ENCODE results near the gene THBS3. TPM values are rescaled to one million over a fixed set of nuclear protein-coding genes. Genes with fewer than 3 reads are reported as not detected.
"Not testable (repeated sequence)": the region's sequence is repeated elsewhere in the genome, so short reads cannot be mapped to it uniquely, and the experiment has no call there.

Gene THBS3
- total RNA-seq, 2 donors from 2014 or later: 4.1 to 9.4 TPM

- no peaks in the 10 kb centered on the region for H3K27me3 Mint-ChIP-seq
- no peaks in the 10 kb centered on the region for H3K36me3 Mint-ChIP-seq
- peak overlapping the region; percentile 97 for H3K4me3 Mint-ChIP-seq
- ATAC-seq: no peak
- H3K27ac Mint-ChIP-seq: no peak overlapping the region
- H3K4me1 Mint-ChIP-seq (ENCODE audit: low read depth in 2 of 2): peaks cover 28 to 31% of the 10 kb centered on the region in 2 donors
- no peak for DNase-seq (ENCODE audit: low spot score)
- H3K9me3 Mint-ChIP-seq: no peaks in the 10 kb centered on the region
Observed at GRCh38 chr1:155196103-155196892, 11.4 kb downstream of the THBS3 start.

- ATAC-seq (no peak), DNase-seq (ENCODE audit: low spot score) (no peak)
- Mint-ChIP-seq H3K4me1 (ENCODE audit: low read depth in 2 of 2) (peaks cover 28 to 31% of the 10 kb centered on the region in 2 donors), H3K9me3 (no peaks in the 10 kb centered on the region), H3K4me3 (peak overlapping the region; percentile 97), H3K36me3 (no peaks in the 10 kb centered on the region), H3K27me3 (no peaks in the 10 kb centered on the region), H3K27ac (peak overlapping the region; percentile 53 to 77)
Observed at GRCh38 chr1:155195201-155196102, 12.2 kb downstream of the THBS3 start.

GRCh38 chr1:155193991-155194240 lies 13.8 kb downstream of the THBS3 start:
- not testable (repeated sequence) for H3K36me3 Mint-ChIP-seq; ATAC-seq; H3K27me3 Mint-ChIP-seq; DNase-seq (ENCODE audit: low spot score); H3K9me3 Mint-ChIP-seq
- Mint-ChIP-seq H3K4me1 (ENCODE audit: low read depth in 2 of 2) (peaks cover 28 to 31% of the 10 kb centered on the region in 2 donors), H3K27ac (peak overlapping the region; percentile 95 to 96), H3K4me3 (peak overlapping the region; percentile 97)

GRCh38 chr1:155193275-155193990 lies 14.3 kb downstream of the THBS3 start:
- Mint-ChIP-seq H3K4me1 (ENCODE audit: low read depth in 2 of 2) (peaks cover 28 to 31% of the 10 kb centered on the region in 2 donors), H3K4me3 (peak overlapping the region; percentile 97), H3K9me3 (no peaks in the 10 kb centered on the region), H3K27ac (peak overlapping the region; percentile 95 to 96), H3K36me3 (no peaks in the 10 kb centered on the region), H3K27me3 (no peaks in the 10 kb centered on the region)
- DNase-seq (ENCODE audit: low spot score) (peak; percentile 91), ATAC-seq (peak; percentile 78 to 84)

GRCh38 chr1:155192346-155193274 lies 15.1 kb downstream of the THBS3 start:
- DNase-seq (ENCODE audit: low spot score) (no peak), ATAC-seq (no peak)
- Mint-ChIP-seq H3K27me3 (no peaks in the 10 kb centered on the region), H3K27ac (peak overlapping the region; percentile 95 to 96), H3K36me3 (no peaks in the 10 kb centered on the region), H3K9me3 (no peaks in the 10 kb centered on the region), H3K4me1 (ENCODE audit: low read depth in 2 of 2) (peaks cover 28 to 35% of the 10 kb centered on the region in 2 donors), H3K4me3 (peak overlapping the region; percentile 97)

GRCh38 chr1:155191904-155192303 lies 15.8 kb downstream of the THBS3 start:
- Mint-ChIP-seq H3K27ac (peak overlapping the region; percentile 95 to 96), H3K36me3 (no peaks in the 10 kb centered on the region), H3K27me3 (no peaks in the 10 kb centered on the region), H3K4me3 (peak overlapping the region; percentile 52), H3K4me1 (ENCODE audit: low read depth in 2 of 2) (peaks cover 28 to 35% of the 10 kb centered on the region in 2 donors), H3K9me3 (no peaks in the 10 kb centered on the region)
- no peak for ATAC-seq
- DNase-seq (ENCODE audit: low spot score): no peak

GRCh38 chr1:155189926-155190325 lies 17.8 kb downstream of the THBS3 start:
- ATAC-seq; H3K27me3 Mint-ChIP-seq; H3K36me3 Mint-ChIP-seq; H3K27ac Mint-ChIP-seq; DNase-seq (ENCODE audit: low spot score); H3K9me3 Mint-ChIP-seq; H3K4me3 Mint-ChIP-seq: not testable (repeated sequence)
- H3K4me1 Mint-ChIP-seq (ENCODE audit: low read depth in 2 of 2): peaks cover 23 to 27% of the 10 kb centered on the region in 2 donors

GRCh38 chr1:155188268-155188667 lies 19.4 kb downstream of the THBS3 start:
- peaks cover 10 to 14% of the 10 kb centered on the region in 2 donors for H3K4me1 Mint-ChIP-seq (ENCODE audit: low read depth in 2 of 2)
- peak overlapping the region; percentile 1 for H3K4me3 Mint-ChIP-seq
- no peak for ATAC-seq
- no peaks in the 10 kb centered on the region for H3K27me3 Mint-ChIP-seq
- H3K36me3 Mint-ChIP-seq: no peaks in the 10 kb centered on the region
- no peaks in the 10 kb centered on the region for H3K9me3 Mint-ChIP-seq
- peak overlapping the region; percentile 32 to 37 for H3K27ac Mint-ChIP-seq
- DNase-seq (ENCODE audit: low spot score): no peak

- H3K36me3 Mint-ChIP-seq: no peaks in the 10 kb centered on the region
- ATAC-seq: no peak
- peaks cover 6 to 12% of the 10 kb centered on the region in 2 donors for H3K4me1 Mint-ChIP-seq (ENCODE audit: low read depth in 2 of 2)
- no peaks in the 10 kb centered on the region for H3K9me3 Mint-ChIP-seq
- H3K4me3 Mint-ChIP-seq: no peak overlapping the region
- peak; percentile 12 for DNase-seq (ENCODE audit: low spot score)
- no peaks in the 10 kb centered on the region for H3K27me3 Mint-ChIP-seq
- H3K27ac Mint-ChIP-seq: peak overlapping the region; percentile 9 to 32
Observed at GRCh38 chr1:155187456-155187891, 20.2 kb downstream of the THBS3 start.

GRCh38 chr1:155186794-155187455 lies 20.8 kb downstream of the THBS3 start:
- Mint-ChIP-seq H3K4me1 (ENCODE audit: low read depth in 2 of 2) (peaks cover under 1 to 6% of the 10 kb centered on the region in 2 donors), H3K4me3 (no peak overlapping the region), H3K36me3 (no peaks in the 10 kb centered on the region), H3K27ac (peak overlapping the region in 1 of 2 donors; percentile 9), H3K9me3 (no peaks in the 10 kb centered on the region), H3K27me3 (no peaks in the 10 kb centered on the region)
- DNase-seq (ENCODE audit: low spot score): peak; percentile 20
- peak; percentile 4 to 43 for ATAC-seq

- DNase-seq (ENCODE audit: low spot score): peak; percentile 28
- Mint-ChIP-seq H3K4me3 (no peak overlapping the region), H3K27me3 (no peaks in the 10 kb centered on the region), H3K9me3 (no peaks in the 10 kb centered on the region), H3K36me3 (no peaks in the 10 kb centered on the region), H3K4me1 (ENCODE audit: low read depth in 2 of 2) (peaks cover 0 to 5% of the 10 kb centered on the region in 2 donors), H3K27ac (no peak overlapping the region)
- ATAC-seq: no peak
Observed at GRCh38 chr1:155186067-155186793, 21.5 kb downstream of the THBS3 start.

GRCh38 chr1:155185783-155186066 lies 22.0 kb downstream of the THBS3 start:
- no peak overlapping the region for H3K27ac Mint-ChIP-seq
- peak in 1 of 2 donors; percentile 14 for ATAC-seq
- no peaks in the 10 kb centered on the region for H3K9me3 Mint-ChIP-seq
- no peak overlapping the region for H3K4me3 Mint-ChIP-seq
- peaks cover 0 to 5% of the 10 kb centered on the region in 2 donors for H3K4me1 Mint-ChIP-seq (ENCODE audit: low read depth in 2 of 2)
- H3K27me3 Mint-ChIP-seq: no peaks in the 10 kb centered on the region
- no peaks in the 10 kb centered on the region for H3K36me3 Mint-ChIP-seq
- no peak for DNase-seq (ENCODE audit: low spot score)

Data from natural killer cell treated with Interleukin-12 subunit alpha and Interleukin-12 subunit beta and Interleukin-15 and Interleukin-18, amount 100 ng/mL, for 72 hours (primary cell).